ENCODE measurements around the gene NIPAL3.

GRCh38 chr1:24450857-24451397 lies 35.3 kb downstream of the NIPAL3 start:
- TF ChIP-seq, protein P1, sequence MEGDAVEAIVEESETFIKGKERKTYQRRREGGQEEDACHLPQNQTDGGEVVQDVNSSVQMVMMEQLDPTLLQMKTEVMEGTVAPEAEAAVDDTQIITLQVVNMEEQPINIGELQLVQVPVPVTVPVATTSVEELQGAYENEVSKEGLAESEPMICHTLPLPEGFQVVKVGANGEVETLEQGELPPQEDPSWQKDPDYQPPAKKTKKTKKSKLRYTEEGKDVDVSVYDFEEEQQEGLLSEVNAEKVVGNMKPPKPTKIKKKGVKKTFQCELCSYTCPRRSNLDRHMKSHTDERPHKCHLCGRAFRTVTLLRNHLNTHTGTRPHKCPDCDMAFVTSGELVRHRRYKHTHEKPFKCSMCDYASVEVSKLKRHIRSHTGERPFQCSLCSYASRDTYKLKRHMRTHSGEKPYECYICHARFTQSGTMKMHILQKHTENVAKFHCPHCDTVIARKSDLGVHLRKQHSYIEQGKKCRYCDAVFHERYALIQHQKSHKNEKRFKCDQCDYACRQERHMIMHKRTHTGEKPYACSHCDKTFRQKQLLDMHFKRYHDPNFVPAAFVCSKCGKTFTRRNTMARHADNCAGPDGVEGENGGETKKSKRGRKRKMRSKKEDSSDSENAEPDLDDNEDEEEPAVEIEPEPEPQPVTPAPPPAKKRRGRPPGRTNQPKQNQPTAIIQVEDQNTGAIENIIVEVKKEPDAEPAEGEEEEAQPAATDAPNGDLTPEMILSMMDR (conservative IDR thresholded peaks at IDR 0.05; ENCODE audit: low read length): no peak
- no peak for TF ChIP-seq EZH2phosphoT487 (IDR thresholded peaks at IDR 0.05; ENCODE audit: borderline replicate concordance, low read depth, low read length)
